CD4-positive, alpha-beta T cell treated with Interleukin-12 subunit alpha and Interleukin-12 subunit beta, for 1 hour (primary cell): ENCODE data around the gene HPS3.
"Not testable (repeated sequence)": the region's sequence is repeated elsewhere in the genome, so short reads cannot be mapped to it uniquely, and the experiment has no call there.

Experiments
- DNase-seq: peaks from one replicate; pipeline ENCODE4 v3.0.0-alpha.2; 2020

HPS3 gene

GRCh38 chr3:149196805-149197592 lies 67.6 kb downstream of the HPS3 start:
- DNase-seq: not testable (repeated sequence)

DNA sequence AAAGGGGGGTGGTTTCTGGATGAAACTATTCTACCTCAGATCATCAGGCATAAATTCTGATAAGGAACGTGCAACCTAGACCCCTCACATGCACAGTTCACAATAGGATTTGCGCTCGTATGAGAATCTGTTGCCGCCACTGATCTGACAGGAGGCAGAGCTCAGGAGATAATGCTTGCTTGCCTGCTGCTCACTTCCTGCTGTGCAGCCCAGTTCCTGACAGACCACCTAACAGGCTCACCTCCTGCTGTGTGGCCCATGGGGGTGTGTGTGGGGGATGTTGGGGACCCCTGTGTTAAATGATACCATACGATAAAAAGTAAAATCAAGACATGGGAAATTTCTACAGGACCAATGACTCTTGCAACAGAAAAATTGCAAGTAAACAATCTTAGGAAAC lies 68.2 kb downstream of the HPS3 start:
- DNase-seq: no peak

GRCh38 chr3:149198611-149199010 lies 69.2 kb downstream of the HPS3 start:
- no peak for DNase-seq

- no peak for DNase-seq
Measured at GRCh38 chr3:149199474-149199873, 70.0 kb downstream of the HPS3 start.

GRCh38 chr3:149203758-149204157 lies 74.3 kb downstream of the HPS3 start:
- DNase-seq: no peak

- no peak for DNase-seq
Measured at GRCh38 chr3:149204390-149204991, 75.1 kb downstream of the HPS3 start.

- DNase-seq: no peak
Measured at GRCh38 chr3:149207475-149207874, 78.0 kb downstream of the HPS3 start.

GRCh38 chr3:149209431-149209830 lies 80.0 kb downstream of the HPS3 start:
- no peak for DNase-seq

DNA sequence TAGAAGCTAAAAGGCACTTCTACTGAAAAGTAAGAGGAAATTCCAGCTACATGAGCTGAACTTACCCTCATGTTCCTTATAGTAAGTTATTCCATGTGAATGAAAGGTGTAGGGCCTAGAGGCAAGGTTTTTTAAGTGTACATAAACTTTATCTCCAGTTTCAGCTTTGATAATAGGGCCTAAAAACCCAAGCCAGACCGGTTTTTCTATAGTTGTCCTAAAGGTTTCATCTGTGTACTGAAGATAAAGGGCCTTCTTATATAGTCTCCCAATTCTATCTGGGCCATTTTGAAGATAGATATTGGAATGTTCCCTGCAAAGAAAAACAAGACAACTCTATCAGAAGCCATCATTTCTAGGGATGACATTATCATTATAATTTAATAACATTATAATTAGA lies 82.9 kb downstream of the HPS3 start:
- no peak for DNase-seq

DNA sequence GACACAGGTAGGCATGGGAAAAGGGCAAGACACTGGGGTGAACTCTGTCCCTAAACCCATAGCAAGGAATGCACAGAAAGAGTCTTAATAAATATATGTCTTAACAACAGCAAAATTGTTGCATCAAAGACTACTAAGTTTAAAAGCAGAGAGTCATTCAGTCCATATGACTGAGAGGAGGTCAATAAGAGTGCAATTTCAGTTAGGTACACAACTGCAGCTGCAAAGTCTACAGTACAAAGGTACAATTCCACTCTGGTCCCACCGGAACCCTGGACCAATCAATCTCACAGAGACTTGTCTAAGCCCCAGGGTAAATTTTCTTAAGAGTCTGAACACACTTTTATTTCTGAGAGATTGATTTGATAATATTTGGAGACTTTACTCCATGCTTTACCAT lies 85.3 kb downstream of the HPS3 start:
- DNase-seq: no peak

DNA sequence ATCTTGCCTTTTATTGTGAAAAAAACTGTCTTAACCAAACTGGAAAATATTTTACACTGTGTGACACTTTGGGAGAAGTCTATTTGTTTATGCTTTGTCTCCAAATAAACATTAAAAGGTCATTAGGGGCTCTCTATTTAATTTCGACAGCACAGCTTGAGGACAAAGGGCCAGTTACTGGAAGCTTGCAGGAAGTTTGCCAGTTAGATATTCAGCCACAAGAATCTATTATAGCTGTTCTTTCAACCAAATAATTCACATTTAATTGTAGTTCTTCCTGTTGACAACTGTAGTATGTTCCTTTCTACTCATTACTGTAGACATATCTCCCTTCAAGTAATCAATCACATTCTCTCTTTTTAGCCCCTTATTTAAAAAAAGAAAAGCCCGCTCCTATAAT lies 86.1 kb downstream of the HPS3 start:
- no peak for DNase-seq

GRCh38 chr3:149216193-149216869 lies 86.9 kb downstream of the HPS3 start:
- no peak for DNase-seq

DNA sequence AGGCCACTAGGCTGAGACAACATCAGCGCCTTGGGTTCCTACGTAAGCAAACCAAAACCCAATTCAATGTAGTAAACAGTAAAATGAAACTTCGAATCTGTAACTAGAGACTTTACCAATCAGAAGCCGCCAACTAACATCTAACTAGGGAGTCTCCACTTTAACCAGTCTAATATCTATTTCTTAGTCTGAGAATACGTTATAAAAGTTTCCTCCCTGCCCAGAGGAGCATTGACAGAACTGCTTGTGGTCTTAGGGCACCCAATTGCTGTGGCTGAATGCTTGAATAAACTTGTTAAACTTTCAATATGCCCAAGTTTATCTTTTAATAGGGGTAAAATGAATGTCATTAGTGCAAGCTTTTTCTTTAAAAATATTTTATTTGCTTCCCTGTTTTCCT lies 87.9 kb downstream of the HPS3 start:
- no peak for DNase-seq

- not testable (repeated sequence) for DNase-seq
Measured at GRCh38 chr3:149219380-149220121, 90.1 kb downstream of the HPS3 start.

DNA sequence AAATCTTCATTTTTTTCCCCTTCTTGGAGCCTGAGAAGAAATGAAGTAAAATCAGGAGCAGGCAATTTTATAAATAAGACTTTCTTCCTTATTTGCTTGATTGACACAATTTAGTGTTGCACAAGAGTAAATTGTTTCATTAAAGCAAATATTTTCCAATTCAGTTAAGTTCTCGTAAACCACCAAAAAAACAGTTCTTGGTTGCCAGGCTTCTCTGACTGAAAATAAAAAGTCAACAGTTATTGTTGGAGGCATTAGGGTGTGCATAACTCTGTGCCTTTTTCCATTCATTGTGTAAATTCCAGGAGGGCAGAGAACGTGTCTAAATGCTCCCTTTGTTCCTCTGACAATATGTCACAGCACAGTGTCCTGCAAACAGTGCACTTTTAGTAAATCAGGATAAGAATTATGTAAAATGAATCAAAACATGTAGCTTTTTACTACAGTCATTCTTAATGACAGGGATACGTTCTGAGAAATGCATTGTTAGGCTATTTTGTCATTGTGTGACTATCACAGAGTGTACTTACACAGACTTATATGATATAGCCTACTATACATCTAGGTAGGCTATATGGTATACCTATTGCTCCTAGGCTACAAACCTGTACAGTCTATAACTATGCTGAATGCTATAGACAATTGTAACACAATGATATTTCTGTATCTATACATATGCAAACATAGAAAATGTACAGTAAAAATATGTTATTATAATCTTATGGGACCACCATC lies 92.5 kb downstream of the HPS3 start, which contains the start of gene CP:
TSS of gene CP (minus strand) at position 47 of the 735 bp plus-strand sequence. CDS start at position 10, 37 bp downstream.
- DNase-seq: no peak
